UCSD-AML1 (cell line): ENCODE data around the gene MPHOSPH8.
"Not testable (repeated sequence)": the region's sequence is repeated elsewhere in the genome, so short reads cannot be mapped to it uniquely, and the experiment has no call there.

Source experiments
- DNase-seq: peaks from one replicate; lab custom pipeline; 2025; ENCODE audit not compliant: unreplicated experiment; lab: John Stamatoyannopoulos, UW

Gene MPHOSPH8

DNA sequence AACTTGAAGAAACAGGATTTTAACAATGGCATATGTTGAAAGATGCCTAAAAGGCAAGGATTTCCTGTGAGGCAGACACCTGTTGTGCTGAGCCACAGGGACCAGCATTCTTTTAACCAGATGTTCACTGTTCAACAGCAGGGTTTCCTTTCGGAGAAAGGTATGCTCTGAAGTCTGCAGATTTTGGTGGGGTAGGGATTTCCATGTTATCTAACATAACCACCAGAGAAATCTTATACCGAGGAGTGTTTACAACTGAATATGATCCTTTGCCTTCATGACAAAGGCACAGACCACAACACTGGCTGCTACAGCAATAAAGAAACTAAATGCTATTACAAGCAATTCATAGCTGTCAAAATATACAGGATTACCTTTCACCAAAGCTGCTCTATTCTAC, 48.1 kb downstream of the MPHOSPH8 start:
- no peak for DNase-seq

DNA sequence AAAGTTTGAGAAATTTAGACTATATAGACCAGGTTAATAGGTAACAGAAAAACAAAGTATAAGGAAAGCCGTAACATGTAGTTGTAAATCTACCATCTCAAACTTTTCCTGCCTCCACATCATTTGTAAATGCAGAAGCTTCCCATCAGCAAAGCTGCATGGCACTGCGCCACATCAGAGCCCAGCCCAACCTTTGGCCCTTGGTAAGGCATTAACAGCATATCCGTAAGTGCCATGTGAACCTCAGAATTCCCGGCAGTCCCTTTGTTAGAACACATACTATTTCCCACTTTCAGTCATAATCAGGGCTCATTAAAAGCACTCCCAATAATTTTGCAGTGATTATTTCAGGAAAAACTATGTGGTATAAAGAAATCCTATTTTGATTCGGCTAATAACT, 51.6 kb downstream of the MPHOSPH8 start:
- no peak for DNase-seq

DNA sequence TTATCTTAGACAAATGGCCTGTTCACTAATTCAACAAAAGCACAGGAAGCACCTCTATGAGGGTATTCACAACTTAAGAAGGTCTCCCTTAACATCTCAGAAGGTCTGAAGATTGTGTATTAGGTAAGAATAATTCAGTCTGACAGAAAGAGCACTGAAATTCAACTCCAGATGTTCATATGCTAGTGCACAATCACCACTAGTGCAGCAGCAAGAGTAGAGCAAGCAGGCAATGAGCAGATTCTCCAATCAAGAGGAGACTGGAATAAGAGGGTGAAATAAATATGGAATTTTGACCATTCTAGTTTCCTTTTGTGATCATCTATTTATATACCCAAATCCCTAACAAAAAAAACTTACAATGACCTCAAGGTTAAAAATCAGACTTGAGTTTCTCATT, 52.0 kb downstream of the MPHOSPH8 start:
- no peak for DNase-seq

GRCh38 chr13:19691447-19691846, 58.0 kb downstream of the MPHOSPH8 start:
- not testable (repeated sequence) for DNase-seq

DNA sequence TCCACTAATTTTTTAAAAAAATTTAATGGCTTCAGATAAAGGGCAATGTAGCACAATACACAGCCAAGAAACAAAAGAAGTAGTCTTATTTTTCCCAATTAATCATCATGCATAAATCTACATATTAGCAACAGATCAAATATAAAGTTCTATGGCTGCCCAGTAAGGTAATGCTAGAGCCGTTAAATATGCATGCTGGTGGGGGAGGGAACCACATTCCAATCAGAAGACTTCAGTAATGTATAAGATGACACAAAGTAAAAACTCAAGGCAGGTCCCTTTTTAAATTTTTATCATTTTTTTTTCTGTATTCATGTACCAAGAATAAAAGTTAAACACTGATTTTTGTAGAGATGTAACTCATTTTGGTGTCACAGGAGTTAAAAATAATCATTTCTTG, 62.0 kb downstream of the MPHOSPH8 start:
- no peak for DNase-seq

DNA sequence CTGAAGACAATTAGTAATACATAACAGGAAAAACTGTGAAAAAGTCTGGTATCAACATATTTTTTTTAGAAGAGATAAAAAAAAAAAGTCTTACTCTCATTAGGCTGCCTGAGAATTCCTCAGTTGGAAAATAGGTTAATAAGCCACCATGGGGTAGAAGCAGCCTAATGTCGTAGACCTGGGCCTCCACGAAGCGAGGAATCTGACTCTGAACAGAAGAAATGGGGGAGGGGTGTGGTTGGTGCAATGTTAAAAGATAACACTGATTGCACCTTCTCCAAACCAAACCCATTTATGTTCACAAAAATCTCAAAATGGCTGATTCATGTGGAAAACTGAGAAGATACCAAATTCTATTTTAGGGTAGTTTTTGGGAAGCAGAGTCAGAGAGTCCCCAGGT, 62.4 kb downstream of the MPHOSPH8 start:
- no peak for DNase-seq

DNA sequence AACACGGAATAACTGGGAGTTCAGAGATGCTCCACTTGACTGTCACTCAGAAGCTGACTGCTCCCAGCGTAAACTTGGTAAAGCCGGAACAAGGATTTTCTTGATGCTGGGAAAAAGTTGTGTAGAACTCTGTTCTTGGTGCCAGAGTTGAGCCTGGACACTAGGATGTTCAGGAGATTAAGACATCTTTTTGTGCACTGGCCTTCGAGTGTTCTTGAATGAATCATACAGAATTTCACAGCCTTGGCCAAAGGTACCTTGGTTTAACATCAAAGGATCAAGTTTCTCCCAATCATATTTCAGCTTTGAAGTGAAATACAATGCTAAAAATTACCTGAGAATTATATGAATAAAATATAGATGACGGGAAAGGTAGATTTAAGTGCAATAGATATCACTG, 67.5 kb downstream of the MPHOSPH8 start:
- DNase-seq: not testable (repeated sequence)

DNA sequence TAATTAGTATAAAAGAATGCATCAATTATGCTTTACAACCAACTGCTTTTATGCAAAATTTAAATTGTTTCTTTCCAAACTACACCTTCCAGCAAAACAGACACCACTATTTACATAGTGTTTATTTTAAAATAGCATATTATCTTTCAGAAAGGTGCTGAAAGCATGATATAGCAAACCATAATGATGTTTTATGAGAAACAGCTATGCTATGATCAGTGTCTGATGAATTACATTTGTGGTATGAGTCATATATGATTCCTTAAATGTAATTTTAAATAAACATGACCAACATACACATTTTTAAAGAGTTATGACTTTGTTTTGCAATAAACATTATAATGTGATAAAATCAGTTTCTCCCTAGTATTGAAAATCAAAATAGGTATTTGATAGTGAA, 68.2 kb downstream of the MPHOSPH8 start:
- not testable (repeated sequence) for DNase-seq

GRCh38 chr13:19704256-19704655, 70.8 kb downstream of the MPHOSPH8 start:
- DNase-seq: not testable (repeated sequence)

DNA sequence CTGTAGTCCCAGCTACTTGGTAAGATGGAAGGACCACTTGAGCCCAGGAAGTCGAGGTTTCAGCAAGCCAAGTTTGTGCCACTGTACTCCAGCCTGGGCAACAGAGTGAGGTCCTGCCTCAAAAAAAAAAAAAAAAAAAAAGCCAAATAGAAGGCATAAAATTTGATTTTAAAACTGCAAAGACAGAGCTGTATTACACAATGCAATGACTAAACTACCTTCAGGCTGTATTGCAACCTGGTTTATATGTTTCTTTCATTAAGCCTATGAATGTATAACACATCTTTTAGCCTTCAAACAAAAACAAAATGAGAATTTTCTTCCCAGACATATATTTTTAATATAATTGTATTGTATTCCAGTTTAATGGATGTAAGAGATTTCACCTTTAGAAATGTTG, 75.6 kb downstream of the MPHOSPH8 start:
- DNase-seq: not testable (repeated sequence)

- not testable (repeated sequence) for DNase-seq
Measured at GRCh38 chr13:19709782-19710181, 76.3 kb downstream of the MPHOSPH8 start.

DNA sequence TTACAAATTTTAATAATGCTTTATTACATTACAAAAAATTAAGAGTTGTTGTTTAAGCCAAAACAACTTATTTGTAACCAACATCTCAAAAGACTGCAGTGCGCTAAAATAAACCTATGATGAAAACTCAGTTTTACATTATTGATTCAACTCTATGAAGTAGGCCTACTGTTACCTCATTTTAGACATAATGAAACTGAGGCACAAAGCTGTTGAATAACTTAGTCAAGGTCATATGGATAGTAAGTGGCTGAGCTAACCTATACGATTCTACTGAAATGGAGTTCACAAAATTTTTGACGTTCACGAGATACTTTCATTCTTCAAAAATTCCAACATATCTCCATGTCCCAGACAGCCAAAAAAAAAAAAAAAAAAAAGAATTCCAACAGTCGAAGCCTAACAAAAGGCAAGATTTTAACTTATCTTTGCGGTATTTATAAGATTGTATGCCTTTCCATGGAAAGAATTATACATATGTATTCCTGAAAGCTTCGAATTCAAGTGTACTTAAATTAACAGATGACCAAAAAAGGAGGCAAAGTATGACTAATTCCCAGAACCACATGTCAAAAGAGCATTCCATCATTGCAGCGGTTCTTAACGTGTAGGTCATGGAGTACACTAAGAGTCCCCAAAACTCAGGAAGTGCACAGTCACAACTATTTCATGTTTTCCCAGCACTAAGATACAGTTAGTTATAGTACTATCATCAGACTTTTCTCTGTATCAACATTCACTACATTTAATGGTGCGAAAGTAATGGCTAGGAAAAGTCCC, 79.9 kb downstream of the MPHOSPH8 start:
- no peak for DNase-seq

DNA sequence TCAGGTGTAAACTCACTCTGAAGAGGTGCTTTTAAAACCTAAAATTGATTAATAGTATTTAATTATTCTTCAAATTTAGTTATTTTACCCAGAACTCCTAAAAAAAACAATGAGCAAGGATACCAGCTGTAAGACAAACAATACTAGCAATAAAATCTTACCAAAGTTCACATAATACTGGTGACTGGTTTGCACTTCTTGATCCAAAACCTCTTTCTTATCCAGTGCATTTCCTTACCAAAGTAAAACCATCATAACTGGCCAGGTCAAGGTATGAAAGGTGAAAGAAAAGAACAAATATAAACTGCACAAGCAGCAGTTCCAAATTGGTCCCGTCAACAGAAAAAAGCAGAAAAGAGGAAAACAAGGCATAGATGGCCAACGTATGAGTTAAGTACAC, 86.6 kb downstream of the MPHOSPH8 start:
- no peak for DNase-seq
